ENCODE data around the gene SMARCD1. TPM values are rescaled to one million over a fixed set of nuclear protein-coding genes. Genes with fewer than 3 reads are reported as not detected.

SMARCD1 gene
- total RNA-seq, 2 donors from 2014 or later: 35.5 to 41.8 TPM

Other genes starting within 250 kb of the SMARCD1 start
- 1 to 10 TPM; 2.7 to 4.7 TPM for gene BCDIN3D, start 242.2 kb upstream of the SMARCD1 start, total RNA-seq
- gene FAIM2, start 181.4 kb upstream of the SMARCD1 start, total RNA-seq: 1 to 10 TPM; 1.2 to 2.3 TPM
- gene AQP2, start 134.6 kb upstream of the SMARCD1 start, total RNA-seq: not detected
- not detected for gene AQP5, start 123.5 kb upstream of the SMARCD1 start, total RNA-seq
- gene AQP6, start 112.4 kb upstream of the SMARCD1 start, total RNA-seq: not detected
- gene RACGAP1, start 59.8 kb upstream of the SMARCD1 start, total RNA-seq: 10 to 100 TPM; 20.0 to 25.4 TPM
- gene ASIC1, start 27.7 kb upstream of the SMARCD1 start, total RNA-seq: 1 to 10 TPM in 1 of 2 donors, under 1 TPM in 1; 0.55 to 1.9 TPM
- 1 to 10 TPM; 1.8 to 4.3 TPM for gene GPD1, start 18.7 kb downstream of the SMARCD1 start, total RNA-seq
- gene COX14, start 26.9 kb downstream of the SMARCD1 start, total RNA-seq: 10 to 100 TPM; 90.1 to 91.3 TPM
- 10 to 100 TPM; 19.7 to 24.8 TPM for gene CERS5, start 82.0 kb downstream of the SMARCD1 start, total RNA-seq
- gene LIMA1, start 198.2 kb downstream of the SMARCD1 start, total RNA-seq: 100 to 1,000 TPM; 279 to 296 TPM